ENCODE data around the gene AP4M1. TPM values are rescaled to one million over a fixed set of nuclear protein-coding genes. Genes with fewer than 3 reads are reported as not detected.
A peak's percentile ranks its signal among the peaks of the same experiment; 100 is the strongest.

Gene AP4M1
- total and polyA plus RNA-seq, 10 of the 15 experiments (the other 5 are each of a cell fraction or from before 2014, with no cell fraction given) = 0.77 to 16.1 (median 13.0) TPM

- TF ChIP-seq E2F8 (IDR thresholded peaks at IDR 0.05; ENCODE audit: low read depth, partially characterized antibody) = no peak
- peak; percentile 73; the same call in 1 of the 2 replicates for TF ChIP-seq ZBTB40 (IDR thresholded peaks at IDR 0.05; ENCODE audit: borderline replicate concordance)
- TF ChIP-seq SPI1 (IDR thresholded peaks at IDR 0.05; ENCODE audit: borderline replicate concordance, insufficient read depth, low read depth, low read length) = no peak
- no peak for TF ChIP-seq ELK1 (IDR thresholded peaks at IDR 0.05; ENCODE audit: low read depth, low read length)
- TF ChIP-seq IKZF2 (IDR thresholded peaks at IDR 0.05) = no peak
- peak; percentile 82 for TF ChIP-seq NR2F1 (conservative IDR thresholded peaks at IDR 0.05)
- TF ChIP-seq FOXK2 (IDR thresholded peaks at IDR 0.05) = peak; percentile 84
- TF ChIP-seq STAT3 (IDR thresholded peaks at IDR 0.05; ENCODE audit: low read depth, low read length) = no peak
- peak; percentile 63; the same call in 1 of the 2 replicates for TF ChIP-seq NBN (IDR thresholded peaks at IDR 0.05)
- peak in 1 of 2 experiments; percentile 79; a peak in 2 of 3 replicates for TF ChIP-seq EGR1 (IDR thresholded peaks at IDR 0.05; ENCODE audit: borderline replicate concordance in 1 of 2, low read depth in 2 of 2, low read length in 2 of 2)
- TF ChIP-seq SRF (IDR thresholded peaks at IDR 0.05; ENCODE audit: low read depth in 2 of 2, low read length in 2 of 2) = no peak
- TF ChIP-seq BCL3 (IDR thresholded peaks at IDR 0.05; ENCODE audit: borderline replicate concordance, insufficient read depth, low read depth, low read length, poor library complexity, severe bottlenecking) = no peak
- no peak for TF ChIP-seq ZBTB11 (CRISPR knock-in tag; IDR thresholded peaks at IDR 0.05)
Measured at GRCh38 chr7:100119072-100119969, 17.9 kb downstream of the AP4M1 start, which contains the start of the genes CNPY4 and TAF6 (continued).
